Fibroblast of villous mesenchyme (primary cell): Measurements from ENCODE around the gene PLS1. TPM values are rescaled to one million over a fixed set of nuclear protein-coding genes. Genes with fewer than 3 reads are reported as not detected.
"Not testable (repeated sequence)": the region's sequence is repeated elsewhere in the genome, so short reads cannot be mapped to it uniquely, and the experiment has no call there.

Experiments
- DNase-seq: peaks from one replicate; pipeline ENCODE4 v3.0.0-alpha.2; 2010; ENCODE audit warnings: low read depth
- H3K4me3 ChIP-seq: 2 replicates; pipeline ENCODE4 v1.5.1; 2011; ENCODE audit warnings: low read depth, mild to moderate bottlenecking, low read length
- total RNA-seq: library from RNA; depleted of rRNA; stranded (reverse); fragments of >200 nt; gene quantifications from 2 replicates; pipeline ENCODE4 v1.2.3, GENCODE V29; 2012
- TF ChIP-seq, protein P1 (sequence below): IDR thresholded peaks from 2 replicates; pipeline ENCODE4 v1.5.1; 2012; ENCODE audit warnings: low read depth, mild to moderate bottlenecking, low read length; ENCODE audit not compliant: insufficient read depth

Gene PLS1
- total RNA-seq, 1 donor: 3.0 TPM

DNA sequence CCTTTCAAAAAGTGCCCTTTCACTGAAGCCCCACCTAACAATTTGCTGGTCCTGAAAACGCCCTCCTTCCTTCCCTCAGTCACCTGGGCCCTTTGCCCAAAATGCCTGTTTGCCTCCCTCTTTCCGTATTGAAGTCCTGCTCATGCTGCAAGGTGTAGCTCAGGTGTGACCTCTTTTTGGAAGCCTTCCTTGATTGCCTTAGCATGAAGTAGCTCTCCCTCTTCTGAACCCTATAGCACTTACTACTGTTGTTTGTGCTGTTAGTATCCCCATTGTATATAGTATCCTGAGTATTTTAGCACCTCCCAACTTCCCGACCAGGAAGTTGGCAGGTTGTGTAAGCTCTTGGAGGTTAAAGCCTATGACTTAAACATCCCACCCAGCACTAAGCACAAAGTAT is 1.7 kb downstream of the PLS1 start:
- H3K4me3 ChIP-seq: no peak overlapping the region
- no peak for DNase-seq
- TF ChIP-seq, protein P1, sequence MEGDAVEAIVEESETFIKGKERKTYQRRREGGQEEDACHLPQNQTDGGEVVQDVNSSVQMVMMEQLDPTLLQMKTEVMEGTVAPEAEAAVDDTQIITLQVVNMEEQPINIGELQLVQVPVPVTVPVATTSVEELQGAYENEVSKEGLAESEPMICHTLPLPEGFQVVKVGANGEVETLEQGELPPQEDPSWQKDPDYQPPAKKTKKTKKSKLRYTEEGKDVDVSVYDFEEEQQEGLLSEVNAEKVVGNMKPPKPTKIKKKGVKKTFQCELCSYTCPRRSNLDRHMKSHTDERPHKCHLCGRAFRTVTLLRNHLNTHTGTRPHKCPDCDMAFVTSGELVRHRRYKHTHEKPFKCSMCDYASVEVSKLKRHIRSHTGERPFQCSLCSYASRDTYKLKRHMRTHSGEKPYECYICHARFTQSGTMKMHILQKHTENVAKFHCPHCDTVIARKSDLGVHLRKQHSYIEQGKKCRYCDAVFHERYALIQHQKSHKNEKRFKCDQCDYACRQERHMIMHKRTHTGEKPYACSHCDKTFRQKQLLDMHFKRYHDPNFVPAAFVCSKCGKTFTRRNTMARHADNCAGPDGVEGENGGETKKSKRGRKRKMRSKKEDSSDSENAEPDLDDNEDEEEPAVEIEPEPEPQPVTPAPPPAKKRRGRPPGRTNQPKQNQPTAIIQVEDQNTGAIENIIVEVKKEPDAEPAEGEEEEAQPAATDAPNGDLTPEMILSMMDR: no peak

DNA sequence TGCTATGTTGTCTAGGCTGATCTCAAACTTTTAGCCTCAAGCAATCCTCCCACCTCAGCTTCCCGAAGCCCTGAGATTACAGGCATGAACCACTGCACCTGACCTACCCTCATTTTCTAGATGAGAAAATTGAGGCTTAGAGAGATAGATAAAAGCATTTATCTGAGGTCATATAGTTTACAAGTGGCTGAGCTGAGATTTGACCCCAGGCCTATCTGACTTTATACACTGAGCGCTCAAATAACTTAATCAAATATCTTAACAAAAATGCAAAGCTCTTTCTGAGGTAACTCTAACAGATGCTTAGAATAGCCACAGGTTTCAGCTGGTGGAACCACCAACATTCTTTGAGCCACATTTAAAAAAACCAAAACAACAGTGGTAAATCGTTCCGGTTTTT is 5.5 kb downstream of the PLS1 start:
- no peak for DNase-seq
- no peak overlapping the region for H3K4me3 ChIP-seq
- TF ChIP-seq, protein P1: no peak

DNA sequence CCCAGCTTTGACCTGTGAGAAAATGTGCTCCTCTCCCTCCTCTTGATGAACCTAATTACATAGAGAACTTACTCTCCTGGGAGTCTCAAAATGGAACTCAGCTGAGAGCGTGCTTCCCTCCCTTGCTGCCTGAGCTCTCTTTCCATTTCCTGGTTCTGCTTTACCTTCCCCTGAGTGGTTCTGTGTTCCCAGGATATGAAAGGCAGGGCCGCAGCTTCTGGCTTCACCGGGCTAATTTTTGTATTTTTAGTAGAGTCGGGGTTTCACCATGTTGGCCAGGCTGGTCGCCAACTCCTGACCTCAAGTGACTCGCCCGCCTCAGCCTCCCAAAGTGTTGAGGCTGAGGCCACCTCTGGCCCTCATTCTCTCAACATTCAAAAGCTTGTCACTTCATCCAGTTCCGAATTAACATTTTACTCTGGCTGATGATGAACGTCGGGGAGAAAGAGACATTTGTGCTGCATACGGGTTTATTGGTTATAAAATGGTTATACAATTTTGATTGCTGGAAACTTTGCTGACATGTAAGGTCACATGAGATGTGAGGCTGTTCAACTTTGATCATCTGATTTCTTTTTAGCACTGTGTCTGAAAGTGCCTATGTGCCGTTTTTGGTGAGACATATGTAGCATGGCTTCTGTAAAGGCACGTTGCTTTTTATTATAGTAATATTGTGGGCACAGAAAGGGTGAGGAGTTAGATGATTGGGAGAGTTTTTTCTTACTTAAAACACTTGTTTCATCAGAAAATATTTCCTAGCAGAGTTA is 6.6 kb downstream of the PLS1 start:
- DNase-seq: no peak
- no peak overlapping the region for H3K4me3 ChIP-seq
- TF ChIP-seq, protein P1: no peak

DNA sequence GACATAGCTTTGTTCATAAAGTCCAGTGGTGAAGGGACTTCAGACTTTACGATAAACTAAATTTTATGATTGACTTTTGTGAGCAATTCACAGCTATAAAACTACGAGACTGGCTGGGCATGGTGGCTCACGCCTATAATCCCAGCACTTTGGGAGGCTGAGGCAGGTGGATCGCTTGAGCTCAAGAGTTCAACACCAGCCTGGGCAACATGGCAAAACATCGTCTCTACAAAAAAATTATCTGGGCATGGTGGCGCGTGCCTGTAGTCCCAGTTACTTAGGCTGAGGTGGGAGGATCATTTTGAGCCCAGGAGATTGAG is 7.2 kb downstream of the PLS1 start:
- not testable (repeated sequence) for H3K4me3 ChIP-seq, DNase-seq

DNA sequence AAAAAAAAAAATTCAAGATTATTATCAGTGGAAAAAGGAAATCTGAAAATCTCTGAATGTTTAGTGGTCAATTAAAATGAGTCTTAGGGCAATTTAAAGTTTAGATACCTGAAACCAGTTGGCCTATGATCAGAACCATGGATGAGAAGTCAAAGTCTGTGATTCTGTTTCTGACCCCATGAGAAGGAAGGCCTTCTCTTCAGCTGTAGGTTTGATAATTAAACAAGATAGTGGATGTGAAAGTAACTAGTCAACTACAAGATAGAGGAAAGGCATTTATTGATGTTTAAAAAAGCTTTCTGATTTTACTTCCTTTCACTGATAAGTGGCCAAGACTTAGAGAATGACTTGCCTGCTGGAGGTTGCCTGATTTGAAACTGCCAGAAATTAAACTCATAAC is 8.7 kb downstream of the PLS1 start:
- TF ChIP-seq, protein P1: no peak
- DNase-seq: no peak
- no peak overlapping the region for H3K4me3 ChIP-seq

DNA sequence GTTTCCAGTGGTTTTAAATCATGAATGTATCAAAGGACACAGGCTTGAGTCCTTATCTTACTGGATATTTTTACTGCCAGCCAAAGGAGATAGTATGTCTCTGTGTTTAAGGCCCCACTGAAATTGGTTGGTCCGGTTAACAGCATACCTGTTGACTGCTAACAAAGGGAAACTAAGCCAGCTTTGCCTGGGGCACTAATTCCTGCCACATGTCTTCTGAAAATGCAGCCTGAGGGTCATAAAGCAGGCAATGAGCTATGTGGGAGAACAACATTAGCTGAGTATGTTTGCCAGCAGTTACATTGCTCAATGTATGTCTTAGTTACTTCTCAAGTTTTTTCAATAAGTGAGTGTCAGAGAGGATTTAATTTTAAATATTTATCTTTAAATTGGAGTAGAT is 12.4 kb downstream of the PLS1 start:
- DNase-seq: no peak
- no peak overlapping the region for H3K4me3 ChIP-seq
- TF ChIP-seq, protein P1: no peak

DNA sequence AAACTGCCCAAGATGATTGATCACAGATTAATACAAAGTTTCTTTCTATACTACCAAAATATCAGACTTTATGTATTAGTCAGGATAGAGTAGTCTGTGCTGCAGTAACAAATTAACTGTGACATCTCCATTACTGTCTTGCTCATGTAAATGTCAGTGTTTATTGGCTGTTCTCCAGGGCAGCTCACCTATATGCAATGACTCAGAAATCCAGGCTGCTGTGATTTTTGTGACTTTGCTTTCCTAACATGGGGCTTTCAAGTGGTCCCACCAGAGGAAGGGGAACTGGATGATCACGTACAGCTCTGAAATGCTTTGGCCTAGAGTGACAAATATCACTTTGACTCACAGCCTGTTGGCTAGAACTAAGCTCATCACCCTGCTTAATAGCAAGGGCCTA is 12.9 kb downstream of the PLS1 start:
- H3K4me3 ChIP-seq: no peak overlapping the region
- TF ChIP-seq, protein P1: no peak
- DNase-seq: no peak
